Vagina (tissue), 2 donors: ENCODE data around the gene LRRC31. TPM values are rescaled to one million over a fixed set of nuclear protein-coding genes. Genes with fewer than 3 reads are reported as not detected.

Source experiments
- DNase-seq, 2 donors: peaks; one replicate each; pipeline ENCODE4 v3.0.0-alpha.2; 2017; ENCODE audit errors: extremely low spot score in 2 of 2
- H3K27ac ChIP-seq: fragments of 200-600 bp; sonication (generic); one replicate; pipeline ENCODE4 v1.5.1; 2019
- H3K27me3 ChIP-seq: fragments of 200-600 bp; sonication (generic); one replicate; pipeline ENCODE4 v1.5.1; 2019
- H3K36me3 ChIP-seq, 2 donors: fragments of 200-600 bp; sonication (generic); one replicate each; pipeline ENCODE4 v1.5.1; 2017 to 2019
- H3K4me1 ChIP-seq: fragments of 200-600 bp; sonication (generic); one replicate; pipeline ENCODE4 v1.5.1; 2019
- H3K4me3 ChIP-seq, 2 donors: fragments of 200-600 bp; sonication (generic); 1 replicate in 1 of 2; 2 replicates in 1 of 2; pipeline ENCODE4 v1.5.1; 2016 to 2019
- H3K9me3 ChIP-seq: fragments of 200-600 bp; sonication (generic); one replicate; pipeline ENCODE4 v1.5.1; 2019
- CTCF ChIP-seq, 3 experiments: fragments of 450-650 bp in 2 of 3; fragments of 200-600 bp in 1 of 3; sonication (generic) in 1 of 3; IDR thresholded peaks; one replicate each; pipeline ENCODE4 v1.5.1; 2017 to 2019; ENCODE audit warnings: antibody characterized with exemption in 3 of 3, mild to moderate bottlenecking in 2 of 3, moderate library complexity in 2 of 3
- POLR2A ChIP-seq, 2 donors: fragments of 450-650 bp; IDR thresholded peaks; one replicate each; pipeline ENCODE4 v1.6.1; 2017; ENCODE audit warnings: antibody characterized with exemption in 2 of 2, mild to moderate bottlenecking in 2 of 2, moderate library complexity in 2 of 2
- POLR2AphosphoS5 ChIP-seq, 2 donors: sonication (generic); formaldehyde crosslinking; IDR thresholded peaks; one replicate each; pipeline ENCODE4 v1.9.0; 2017; ENCODE audit warnings: antibody characterized with exemption in 2 of 2, mild to moderate bottlenecking in 2 of 2, low read depth in 1 of 2; ENCODE audit not compliant: insufficient read depth in 1 of 2
- intact Hi-C: fragments of 100-400 bp; cut with DNase I; formaldehyde crosslinking; loops from one replicate; pipeline ENCODE4 v1.15.1; 2023
- total RNA-seq: library from RNA; depleted of rRNA; stranded (reverse); fragments of >200 nt; gene quantifications from one replicate; pipeline ENCODE4 v1.2.3, GENCODE V29; 2016

LRRC31 gene
- total RNA-seq, 1 donor from 2014 or later = not detected

GRCh38 chr3:169855514-169855913 lies 14.2 kb downstream of the LRRC31 start:
- no peak overlapping the region for H3K27ac ChIP-seq

GRCh38 chr3:169850618-169851017 lies 19.1 kb downstream of the LRRC31 start:
- no peak for TF ChIP-seq CTCF (IDR thresholded peaks at IDR 0.05)
- no peak for TF ChIP-seq POLR2AphosphoS5 (IDR thresholded peaks at IDR 0.05; ENCODE audit: insufficient read depth in 1 of 2, low read depth in 1 of 2)
- TF ChIP-seq POLR2A (IDR thresholded peaks at IDR 0.05) = no peak
- Histone ChIP-seq H3K36me3 (no peaks in the 10 kb centered on the region), H3K27me3 (no peaks in the 10 kb centered on the region), H3K4me3 (no peak overlapping the region), H3K4me1 (no peaks in the 10 kb centered on the region), H3K27ac (no peak overlapping the region), H3K9me3 (no peaks in the 10 kb centered on the region)
- DNase-seq = no peak
- intact Hi-C loops = no loop called here

More at GRCh38 chr3:169855514-169855913, 14.2 kb downstream of the LRRC31 start:
- intact Hi-C loops = no loop called here
- no peak overlapping the region for H3K4me3 ChIP-seq
- no peaks in the 10 kb centered on the region for H3K4me1 ChIP-seq
- no peak for DNase-seq
- no peak for TF ChIP-seq POLR2AphosphoS5 (IDR thresholded peaks at IDR 0.05; ENCODE audit: insufficient read depth in 1 of 2, low read depth in 1 of 2)
- TF ChIP-seq CTCF (IDR thresholded peaks at IDR 0.05) = no peak
- no peak for TF ChIP-seq POLR2A (IDR thresholded peaks at IDR 0.05)
- H3K27me3 ChIP-seq = no peaks in the 10 kb centered on the region
- H3K36me3 ChIP-seq = no peaks in the 10 kb centered on the region
- H3K9me3 ChIP-seq = no peaks in the 10 kb centered on the region

- Histone ChIP-seq H3K36me3 (no peaks in the 10 kb centered on the region), H3K9me3 (no peaks in the 10 kb centered on the region), H3K27me3 (no peaks in the 10 kb centered on the region), H3K27ac (no peak overlapping the region), H3K4me3 (no peak overlapping the region), H3K4me1 (no peaks in the 10 kb centered on the region)
- no peak for DNase-seq
- intact Hi-C loops = no loop called here
- TF ChIP-seq POLR2A (IDR thresholded peaks at IDR 0.05) (no peak), POLR2AphosphoS5 (IDR thresholded peaks at IDR 0.05; ENCODE audit: insufficient read depth in 1 of 2, low read depth in 1 of 2) (no peak), CTCF (IDR thresholded peaks at IDR 0.05) (no peak)
Observed at GRCh38 chr3:169848741-169849140, 21.0 kb downstream of the LRRC31 start.

GRCh38 chr3:169847896-169848295 lies 21.8 kb downstream of the LRRC31 start:
- intact Hi-C loops = no loop called here
- H3K4me3 ChIP-seq = no peak overlapping the region
- no peak overlapping the region for H3K27ac ChIP-seq
- DNase-seq = no peak
- no peak for TF ChIP-seq POLR2AphosphoS5 (IDR thresholded peaks at IDR 0.05; ENCODE audit: insufficient read depth in 1 of 2, low read depth in 1 of 2)
- no peak for TF ChIP-seq POLR2A (IDR thresholded peaks at IDR 0.05)
- H3K36me3 ChIP-seq = no peaks in the 10 kb centered on the region
- no peaks in the 10 kb centered on the region for H3K27me3 ChIP-seq
- H3K9me3 ChIP-seq = no peaks in the 10 kb centered on the region
- H3K4me1 ChIP-seq = no peaks in the 10 kb centered on the region

GRCh38 chr3:169846458-169847193 lies 23.1 kb downstream of the LRRC31 start:
- Histone ChIP-seq H3K9me3 (no peaks in the 10 kb centered on the region), H3K27me3 (no peaks in the 10 kb centered on the region), H3K4me3 (no peak overlapping the region), H3K27ac (no peak overlapping the region), H3K4me1 (no peaks in the 10 kb centered on the region), H3K36me3 (no peaks in the 10 kb centered on the region)
- DNase-seq = no peak
- intact Hi-C loops = no loop called here
- TF ChIP-seq CTCF (IDR thresholded peaks at IDR 0.05) = no peak
- TF ChIP-seq POLR2AphosphoS5 (IDR thresholded peaks at IDR 0.05; ENCODE audit: insufficient read depth in 1 of 2, low read depth in 1 of 2) = no peak
- TF ChIP-seq POLR2A (IDR thresholded peaks at IDR 0.05) = no peak
